ENCODE measurements around the gene TXLNA. TPM values are rescaled to one million over a fixed set of nuclear protein-coding genes. Genes with fewer than 3 reads are reported as not detected.
A peak's percentile ranks its signal among the peaks of the same experiment; 100 is the strongest.

TXLNA gene
- total RNA-seq, 5 donors from 2014 or later (not counting 1 experiment from before 2014, with no cell fraction given), result 25.3 to 47.7 (median 43.8) TPM

DNA sequence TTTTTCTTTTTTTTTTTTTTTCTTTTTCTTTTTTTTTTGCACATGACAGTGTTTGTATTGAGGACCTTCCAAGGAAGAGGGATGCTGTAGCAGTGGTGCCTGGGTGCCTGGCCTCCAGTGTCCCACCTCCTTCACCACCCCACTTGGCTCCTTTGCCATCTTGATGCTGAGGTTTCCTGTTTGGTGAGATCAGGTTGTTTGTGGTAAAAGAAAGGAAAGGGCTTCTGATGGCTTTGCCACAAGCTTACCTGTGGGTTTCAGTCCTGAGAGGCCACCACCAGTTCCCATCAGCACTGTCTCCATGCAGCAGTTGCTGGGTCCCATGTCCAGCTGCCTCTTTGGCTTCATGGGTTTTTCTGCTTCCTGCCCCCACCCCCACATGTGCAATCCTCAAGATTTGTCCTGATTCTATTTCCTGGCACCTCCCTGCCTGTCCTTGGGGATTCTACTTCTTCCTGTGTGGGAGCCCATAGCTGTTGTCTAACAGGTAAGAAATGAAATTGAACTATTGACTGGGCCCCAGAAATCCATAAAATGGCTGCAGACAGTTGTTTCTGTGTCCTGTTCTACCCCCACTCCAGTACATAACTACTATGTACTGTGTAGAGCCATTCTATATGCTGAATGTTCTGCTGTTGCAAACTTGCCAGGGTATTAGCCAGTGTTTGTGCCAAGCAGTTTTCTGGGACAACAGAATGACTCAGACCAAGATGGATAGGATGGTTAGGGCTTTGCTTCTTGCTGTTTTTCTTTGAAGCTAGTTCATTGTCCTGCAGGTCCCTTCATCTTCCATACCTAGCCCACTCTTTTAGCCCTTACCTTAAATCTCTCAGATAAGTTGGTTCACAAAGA, 16.7 kb downstream of the TXLNA start:
- CTCF ChIA-PET, result interaction anchor here in 1 of 2 donors (0.6 to 0.7 kb wide), 2 partner anchors 123 to 226 kb away, joined by 3 read pairs; partner anchors contain the start of gene TMEM39B
- ATAC-seq (replicated peaks in 1 of 4), result peak in 1 of 4 experiments; percentile 16
- no peak overlapping the region for H3K4me3 ChIP-seq (ENCODE audit: control insufficient read depth in 1 of 2, extremely low read depth in 1 of 2, low read length in 1 of 2)
- H3K9me3 Mint-ChIP-seq, result no peaks in the 10 kb centered on the region
- POLR2A ChIA-PET, result interaction anchor here (0.6 to 1.2 kb wide), 4 partner anchors 10 to 88 kb away, joined by 3 to 14 read pairs (median 4); partner anchors contain the start of genes IQCC (in 1 of the 2) and KPNA6 (in 1 of the 2)
- peaks cover 23 to 50% of the 10 kb centered on the region in 2 donors for H3K36me3 ChIP-seq (ENCODE audit: control insufficient read depth in 2 of 2, extremely low read depth in 1 of 2, insufficient read depth in 1 of 2, low read length in 1 of 2)
- H3K27ac ChIP-seq (ENCODE audit: low read length), result no peak overlapping the region
- H3K4me3 Mint-ChIP-seq, result peak overlapping the region in 1 of 3 donors; percentile 64
- DNase-seq, result peak in 1 of 35 experiments; percentile 50
- H3K27me3 Mint-ChIP-seq, result no peaks in the 10 kb centered on the region
- no peaks in the 10 kb centered on the region for H3K27me3 ChIP-seq (replicated peaks in 1 of 2; ENCODE audit: control insufficient read depth in 2 of 2, extremely low read depth in 1 of 2, insufficient read depth in 2 of 2, low read length in 1 of 2)
- peaks cover 45% of the 10 kb centered on the region for H3K36me3 Mint-ChIP-seq
- no peaks in the 10 kb centered on the region for H3K9me3 ChIP-seq
- peaks cover 50 to 58% (median 55%) of the 10 kb centered on the region in 3 donors for H3K4me1 Mint-ChIP-seq
- peaks cover 21 to 53% of the 10 kb centered on the region in 2 experiments for H3K4me1 ChIP-seq (ENCODE audit: control insufficient read depth in 1 of 2, extremely low read depth in 1 of 2, insufficient read depth in 2 of 2, low read length in 2 of 2)
- H3K27ac Mint-ChIP-seq, result peak overlapping the region; percentile 76 to 82

- Histone ChIP-seq H3K4me1 (ENCODE audit: control insufficient read depth in 1 of 2, extremely low read depth in 1 of 2, insufficient read depth in 2 of 2, low read length in 2 of 2) (peaks cover 26 to 62% of the 10 kb centered on the region in 2 experiments), H3K27ac (ENCODE audit: low read length) (no peak overlapping the region), H3K36me3 (ENCODE audit: control insufficient read depth in 2 of 2, extremely low read depth in 1 of 2, insufficient read depth in 1 of 2, low read length in 1 of 2) (peaks cover 14 to 41% of the 10 kb centered on the region in 2 donors), H3K9me3 (no peaks in the 10 kb centered on the region), H3K4me3 (ENCODE audit: control insufficient read depth in 1 of 2, extremely low read depth in 1 of 2, low read length in 1 of 2) (no peak overlapping the region), H3K27me3 (replicated peaks in 1 of 2; ENCODE audit: control insufficient read depth in 2 of 2, extremely low read depth in 1 of 2, insufficient read depth in 2 of 2, low read length in 1 of 2) (no peaks in the 10 kb centered on the region)
- ChIA-PET CTCF (interaction anchor here in 1 of 2 donors (0.5 to 1.2 kb wide), 3 partner anchors 18 to 124 kb away, joined by 3 to 6 read pairs (median 3); no protein-coding TSS in a partner anchor), POLR2A (interaction anchor here in 1 of 2 donors (0.6 kb wide), 1 partner anchor 68 kb away, joined by 20 read pairs; no protein-coding TSS in a partner anchor)
- DNase-seq, result no peak
- Mint-ChIP-seq H3K4me1 (peaks cover 59 to 67% (median 63%) of the 10 kb centered on the region in 3 donors), H3K27ac (peak overlapping the region; percentile 53 to 76), H3K9me3 (no peaks in the 10 kb centered on the region), H3K4me3 (peak overlapping the region in 1 of 3 donors; percentile 64), H3K36me3 (peaks cover 36% of the 10 kb centered on the region), H3K27me3 (no peaks in the 10 kb centered on the region)
- no peak for ATAC-seq (replicated peaks in 1 of 4)
- WGBS (ENCODE audit: insufficient coverage), result no CpG with 5 or more reads among the region's 1 CpG
These were observed 17.6 kb downstream of the TXLNA start for GRCh38 chr1:32197074-32197473.

DNA sequence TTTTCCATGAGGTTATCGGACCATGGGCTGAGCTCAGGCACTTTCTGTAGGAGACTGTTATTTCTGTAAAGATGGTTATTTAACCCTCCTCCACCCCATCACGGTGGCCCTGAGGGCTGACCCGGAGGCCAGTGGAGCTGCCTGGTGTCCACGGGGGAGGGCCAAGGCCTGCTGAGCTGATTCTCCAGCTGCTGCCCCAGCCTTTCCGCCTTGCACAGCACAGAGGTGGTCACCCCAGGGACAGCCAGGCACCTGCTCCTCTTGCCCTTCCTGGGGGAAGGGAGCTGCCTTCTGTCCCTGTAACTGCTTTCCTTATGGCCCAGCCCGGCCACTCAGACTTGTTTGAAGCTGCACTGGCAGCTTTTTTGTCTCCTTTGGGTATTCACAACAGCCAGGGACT, 18.4 kb downstream of the TXLNA start:
- Histone ChIP-seq H3K27ac (ENCODE audit: low read length) (no peak overlapping the region), H3K27me3 (replicated peaks in 1 of 2; ENCODE audit: control insufficient read depth in 2 of 2, extremely low read depth in 1 of 2, insufficient read depth in 2 of 2, low read length in 1 of 2) (no peaks in the 10 kb centered on the region), H3K4me3 (ENCODE audit: control insufficient read depth in 1 of 2, extremely low read depth in 1 of 2, low read length in 1 of 2) (no peak overlapping the region), H3K4me1 (ENCODE audit: control insufficient read depth in 1 of 2, extremely low read depth in 1 of 2, insufficient read depth in 2 of 2, low read length in 2 of 2) (peaks cover 28 to 69% of the 10 kb centered on the region in 2 experiments), H3K9me3 (no peaks in the 10 kb centered on the region), H3K36me3 (ENCODE audit: control insufficient read depth in 2 of 2, extremely low read depth in 1 of 2, insufficient read depth in 1 of 2, low read length in 1 of 2) (peaks cover 12 to 33% of the 10 kb centered on the region in 2 donors)
- POLR2A ChIA-PET, result interaction anchor here in 1 of 2 donors (0.7 kb wide), 1 partner anchor 51 kb away, joined by 6 read pairs; no protein-coding TSS in a partner anchor
- Mint-ChIP-seq H3K27ac (no peak overlapping the region), H3K4me1 (peaks cover 66 to 73% (median 69%) of the 10 kb centered on the region in 3 donors), H3K4me3 (no peak overlapping the region), H3K36me3 (peaks cover 29% of the 10 kb centered on the region), H3K9me3 (no peaks in the 10 kb centered on the region), H3K27me3 (no peaks in the 10 kb centered on the region)
- CTCF ChIA-PET, result interaction anchor here in 1 of 2 donors (0.5 to 1.2 kb wide), 4 partner anchors 18 to 465 kb away, joined by 3 to 6 read pairs (median 3); no protein-coding TSS in a partner anchor
- no peak for ATAC-seq (replicated peaks in 1 of 4)
- DNase-seq, result no peak
- 100% methylated on average over 3 of the region's 6 CpGs for WGBS (ENCODE audit: insufficient coverage)

- WGBS (ENCODE audit: insufficient coverage), result 92% methylated on average over 3 of the region's 3 CpGs
- H3K36me3 Mint-ChIP-seq, result peaks cover 23% of the 10 kb centered on the region
- ChIA-PET POLR2A (interaction anchor here (0.6 to 0.7 kb wide), 4 partner anchors 52 to 146 kb away, joined by 3 to 6 read pairs (median 4); partner anchors contain the start of gene TMEM39B (in 1 of the 2)), CTCF (interaction anchor here in 1 of 2 donors (0.6 to 0.7 kb wide), 2 partner anchors 91 to 466 kb away, joined by 3 to 4 read pairs; partner anchors contain the start of gene KPNA6)
- H3K27me3 Mint-ChIP-seq, result no peaks in the 10 kb centered on the region
- ATAC-seq (replicated peaks in 1 of 4) (no peak), DNase-seq (no peak)
- H3K4me1 Mint-ChIP-seq, result peaks cover 66 to 78% (median 68%) of the 10 kb centered on the region in 3 donors
- Histone ChIP-seq H3K27me3 (replicated peaks in 1 of 2; ENCODE audit: control insufficient read depth in 2 of 2, extremely low read depth in 1 of 2, insufficient read depth in 2 of 2, low read length in 1 of 2) (no peaks in the 10 kb centered on the region), H3K4me3 (ENCODE audit: control insufficient read depth in 1 of 2, extremely low read depth in 1 of 2, low read length in 1 of 2) (no peak overlapping the region), H3K4me1 (ENCODE audit: control insufficient read depth in 1 of 2, extremely low read depth in 1 of 2, insufficient read depth in 2 of 2, low read length in 2 of 2) (peaks cover 28 to 69% of the 10 kb centered on the region in 2 experiments), H3K36me3 (ENCODE audit: control insufficient read depth in 2 of 2, extremely low read depth in 1 of 2, insufficient read depth in 1 of 2, low read length in 1 of 2) (peaks cover 12 to 28% of the 10 kb centered on the region in 2 donors), H3K9me3 (no peaks in the 10 kb centered on the region), H3K27ac (ENCODE audit: low read length) (no peak overlapping the region)
- H3K27ac Mint-ChIP-seq, result peak overlapping the region; percentile 28 to 68
- H3K9me3 Mint-ChIP-seq, result no peaks in the 10 kb centered on the region
- H3K4me3 Mint-ChIP-seq, result no peak overlapping the region
These were observed 19.0 kb downstream of the TXLNA start for GRCh38 chr1:32198237-32199042.

DNA sequence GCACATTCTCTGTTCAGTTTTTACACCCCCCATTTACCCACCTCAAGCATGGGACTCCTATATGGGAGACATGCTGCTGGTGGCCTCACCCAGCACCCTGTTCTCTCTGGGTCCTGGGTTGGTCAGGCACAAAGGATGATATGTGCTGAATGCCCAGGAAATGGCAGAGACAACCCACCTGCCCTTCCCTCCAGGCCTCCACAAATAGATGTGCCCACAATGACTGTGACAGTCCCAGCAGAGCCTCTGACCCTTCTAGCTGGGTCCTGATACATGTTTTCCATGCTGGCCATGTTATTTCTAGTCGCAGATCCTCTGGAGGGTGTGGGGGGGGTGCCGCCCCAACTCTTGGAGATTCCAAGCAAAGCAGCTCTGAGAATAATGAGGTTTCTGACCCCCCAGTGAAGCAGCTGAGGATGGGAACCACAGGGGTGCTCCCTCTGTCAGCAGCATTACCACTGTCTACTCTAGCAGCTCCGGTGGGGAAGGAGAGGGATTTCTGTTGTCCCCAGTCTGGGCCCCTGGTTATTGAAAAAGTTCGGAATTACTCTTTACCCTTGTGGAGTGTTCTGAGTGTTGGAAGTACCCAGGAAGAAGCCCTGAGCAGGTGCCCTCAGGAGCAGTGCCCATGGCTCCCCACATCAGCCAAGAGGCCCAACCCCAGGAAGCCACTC, 19.7 kb downstream of the TXLNA start:
- WGBS (ENCODE audit: insufficient coverage), result 100% methylated on average over 1 of the region's 4 CpGs
- H3K27ac Mint-ChIP-seq, result peak overlapping the region in 1 of 2 donors; percentile 79
- H3K36me3 Mint-ChIP-seq, result peaks cover 18% of the 10 kb centered on the region
- H3K4me3 ChIP-seq (ENCODE audit: control insufficient read depth in 1 of 2, extremely low read depth in 1 of 2, low read length in 1 of 2), result no peak overlapping the region
- H3K27me3 ChIP-seq (replicated peaks in 1 of 2; ENCODE audit: control insufficient read depth in 2 of 2, extremely low read depth in 1 of 2, insufficient read depth in 2 of 2, low read length in 1 of 2), result no peaks in the 10 kb centered on the region
- no peak for ATAC-seq (replicated peaks in 1 of 4)
- H3K9me3 ChIP-seq, result no peaks in the 10 kb centered on the region
- H3K4me1 ChIP-seq (ENCODE audit: control insufficient read depth in 1 of 2, extremely low read depth in 1 of 2, insufficient read depth in 2 of 2, low read length in 2 of 2), result peaks cover 28 to 69% of the 10 kb centered on the region in 2 experiments
- H3K4me1 Mint-ChIP-seq, result peaks cover 67 to 79% (median 70%) of the 10 kb centered on the region in 3 donors
- H3K27ac ChIP-seq (ENCODE audit: low read length), result no peak overlapping the region
- CTCF ChIA-PET, result interaction anchor here in 1 of 2 donors (0.6 kb wide), 1 partner anchor 91 kb away, joined by 4 read pairs; the partner anchor contains the start of gene KPNA6
- H3K9me3 Mint-ChIP-seq, result no peaks in the 10 kb centered on the region
- POLR2A ChIA-PET, result interaction anchor here (0.6 kb wide), 3 partner anchors 108 to 145 kb away, joined by 3 to 5 read pairs (median 4); partner anchors contain the start of gene TMEM39B (in 1 of the 2)
- DNase-seq, result no peak
- H3K4me3 Mint-ChIP-seq, result peak overlapping the region in 1 of 3 donors; percentile 15
- no peaks in the 10 kb centered on the region for H3K27me3 Mint-ChIP-seq
- peaks cover 8 to 24% of the 10 kb centered on the region in 2 donors for H3K36me3 ChIP-seq (ENCODE audit: control insufficient read depth in 2 of 2, extremely low read depth in 1 of 2, insufficient read depth in 1 of 2, low read length in 1 of 2)
